ENCODE data around the gene TBC1D22B. TPM values are rescaled to one million over a fixed set of nuclear protein-coding genes. Genes with fewer than 3 reads are reported as not detected.

Gene TBC1D22B
- total and polyA plus RNA-seq, 2 experiments from 2014 or later: 9.1 to 19.9 TPM

- Mint-ChIP-seq H3K4me3 (no peak overlapping the region), H3K27ac (no peak overlapping the region), H3K9me3 (no peaks in the 10 kb centered on the region; the same call in 2 of the 3 replicates), H3K36me3 (ENCODE audit: low read depth) (peaks cover 33% of the 10 kb centered on the region), H3K4me1 (no peaks in the 10 kb centered on the region), H3K27me3 (ENCODE audit: insufficient read depth, low read depth, poor library complexity) (no peaks in the 10 kb centered on the region)
- no peak for ATAC-seq
- no peak for TF ChIP-seq ZNF462 (CRISPR knock-in tag; IDR thresholded peaks at IDR 0.05)
- no peak for TF ChIP-seq ETS1 (IDR thresholded peaks at IDR 0.05)
- TF ChIP-seq ZNF331 (CRISPR knock-in tag; IDR thresholded peaks at IDR 0.05; ENCODE audit: low read depth): no peak
- no peak for TF ChIP-seq EZH2phosphoT487 (IDR thresholded peaks at IDR 0.05; ENCODE audit: unreplicated experiment)
- TF ChIP-seq, protein P1, sequence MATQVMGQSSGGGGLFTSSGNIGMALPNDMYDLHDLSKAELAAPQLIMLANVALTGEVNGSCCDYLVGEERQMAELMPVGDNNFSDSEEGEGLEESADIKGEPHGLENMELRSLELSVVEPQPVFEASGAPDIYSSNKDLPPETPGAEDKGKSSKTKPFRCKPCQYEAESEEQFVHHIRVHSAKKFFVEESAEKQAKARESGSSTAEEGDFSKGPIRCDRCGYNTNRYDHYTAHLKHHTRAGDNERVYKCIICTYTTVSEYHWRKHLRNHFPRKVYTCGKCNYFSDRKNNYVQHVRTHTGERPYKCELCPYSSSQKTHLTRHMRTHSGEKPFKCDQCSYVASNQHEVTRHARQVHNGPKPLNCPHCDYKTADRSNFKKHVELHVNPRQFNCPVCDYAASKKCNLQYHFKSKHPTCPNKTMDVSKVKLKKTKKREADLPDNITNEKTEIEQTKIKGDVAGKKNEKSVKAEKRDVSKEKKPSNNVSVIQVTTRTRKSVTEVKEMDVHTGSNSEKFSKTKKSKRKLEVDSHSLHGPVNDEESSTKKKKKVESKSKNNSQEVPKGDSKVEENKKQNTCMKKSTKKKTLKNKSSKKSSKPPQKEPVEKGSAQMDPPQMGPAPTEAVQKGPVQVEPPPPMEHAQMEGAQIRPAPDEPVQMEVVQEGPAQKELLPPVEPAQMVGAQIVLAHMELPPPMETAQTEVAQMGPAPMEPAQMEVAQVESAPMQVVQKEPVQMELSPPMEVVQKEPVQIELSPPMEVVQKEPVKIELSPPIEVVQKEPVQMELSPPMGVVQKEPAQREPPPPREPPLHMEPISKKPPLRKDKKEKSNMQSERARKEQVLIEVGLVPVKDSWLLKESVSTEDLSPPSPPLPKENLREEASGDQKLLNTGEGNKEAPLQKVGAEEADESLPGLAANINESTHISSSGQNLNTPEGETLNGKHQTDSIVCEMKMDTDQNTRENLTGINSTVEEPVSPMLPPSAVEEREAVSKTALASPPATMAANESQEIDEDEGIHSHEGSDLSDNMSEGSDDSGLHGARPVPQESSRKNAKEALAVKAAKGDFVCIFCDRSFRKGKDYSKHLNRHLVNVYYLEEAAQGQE (IDR thresholded peaks at IDR 0.05; ENCODE audit: unreplicated experiment): no peak
- TF ChIP-seq JUNB (IDR thresholded peaks at IDR 0.05; ENCODE audit: unreplicated experiment): no peak
- TF ChIP-seq STAT1 (IDR thresholded peaks at IDR 0.05; ENCODE audit: unreplicated experiment): no peak
- TF ChIP-seq CTCF (conservative IDR thresholded peaks at IDR 0.05; ENCODE audit: low read depth in 2 of 2): no peak
- no peak for TF ChIP-seq NANOG (IDR thresholded peaks at IDR 0.05; ENCODE audit: borderline replicate concordance)
- TF ChIP-seq ZNF114 (CRISPR knock-in tag; IDR thresholded peaks at IDR 0.05): no peak
- TF ChIP-seq POLR2AphosphoS5 (IDR thresholded peaks at IDR 0.05; ENCODE audit: low read depth): no peak
- no peak for TF ChIP-seq CREB1 (CRISPR knock-in tag; IDR thresholded peaks at IDR 0.05; ENCODE audit: low read depth)
- TF ChIP-seq EZH2 (IDR thresholded peaks at IDR 0.05; ENCODE audit: low read depth, unreplicated experiment): no peak
- DNase-seq (ENCODE audit: low spot score): no peak
- H3K27ac ChIP-seq (ENCODE audit: low read depth): no peak overlapping the region
- H3K79me2 ChIP-seq (replicated peaks; ENCODE audit: insufficient read depth): no peaks in the 10 kb centered on the region
- no peaks in the 10 kb centered on the region for H3K4me1 ChIP-seq (ENCODE audit: insufficient read depth)
- no peaks in the 10 kb centered on the region for H3K27me3 ChIP-seq (ENCODE audit: insufficient read depth)
- H3F3A ChIP-seq (replicated peaks; ENCODE audit: low read depth): no peaks in the 10 kb centered on the region
- no peak overlapping the region for H3K4me3 ChIP-seq
- H4K20me1 ChIP-seq (replicated peaks; ENCODE audit: insufficient read depth): peaks cover 3% of the 10 kb centered on the region; the same call in 1 of the 2 replicates
- no peak overlapping the region for H3K4me2 ChIP-seq
- no peaks in the 10 kb centered on the region for H3K9me2 ChIP-seq (ENCODE audit: insufficient read depth)
- H3K36me3 ChIP-seq (ENCODE audit: insufficient read depth): no peaks in the 10 kb centered on the region; the same call in 1 of the 2 replicates
- H2AFZ ChIP-seq: no peak overlapping the region
Measured at GRCh38 chr6:37299990-37300389, 42.4 kb downstream of the TBC1D22B start.
